Ramos (cell line): Measurements from ENCODE around the gene TMEM214.
"Not testable (repeated sequence)": the region's sequence is repeated elsewhere in the genome, so short reads cannot be mapped to it uniquely, and the experiment has no call there.

Source experiments
- in situ Hi-C: fragments of 300-500 bp; cut with MboI; formaldehyde crosslinking; loops from one replicate; pipeline ENCODE4 v1.14.3; 2022; ENCODE audit warnings: low sequenced_read_pairs; ENCODE audit not compliant: unreplicated experiment

Gene TMEM214

GRCh38 chr2:27065128-27065527, 32.4 kb downstream of the TMEM214 start:
- in situ Hi-C loops = no loop called here

GRCh38 chr2:27067385-27067784, 34.6 kb downstream of the TMEM214 start:
- in situ Hi-C loops = no loop called here

GRCh38 chr2:27069436-27069835, 36.7 kb downstream of the TMEM214 start:
- in situ Hi-C loops = no loop called here

GRCh38 chr2:27069961-27070618, 37.3 kb downstream of the TMEM214 start:
- in situ Hi-C loops = no loop called here

DNA sequence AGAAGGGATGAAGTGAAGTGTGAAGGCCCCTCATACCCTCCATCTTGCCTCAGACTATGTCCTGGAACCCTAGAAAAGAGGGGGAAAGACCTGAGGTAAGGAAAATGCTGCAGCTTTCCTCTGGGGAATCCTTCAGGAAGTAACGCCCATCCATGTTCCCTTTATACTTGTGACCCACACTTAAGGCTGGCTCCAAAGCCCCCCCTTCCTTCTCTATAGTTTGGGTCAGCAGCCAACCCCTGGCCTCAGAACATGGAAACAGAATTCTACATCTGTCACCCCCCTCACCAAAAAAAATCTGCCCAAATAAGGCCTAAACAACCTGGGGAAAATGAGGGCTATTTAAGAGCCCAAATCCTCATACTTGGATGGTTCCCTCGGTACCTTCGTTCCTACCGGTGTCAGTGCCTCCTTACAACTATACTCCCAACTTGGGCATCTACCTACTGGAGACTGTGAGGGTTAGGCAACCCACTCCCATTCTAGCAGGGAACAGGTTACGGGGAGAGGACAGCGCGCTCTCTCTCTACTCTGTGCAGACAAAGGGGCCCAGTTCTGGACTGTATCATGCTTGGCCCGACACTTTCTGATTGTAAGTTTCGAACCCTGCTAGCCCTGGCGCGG, 38.0 kb downstream of the TMEM214 start:
- in situ Hi-C loops = no loop called here

GRCh38 chr2:27071277-27071989, 38.7 kb downstream of the TMEM214 start, which contains the start of gene OST4:
Gene OST4 (minus strand): TSS chr2:27071654.
- in situ Hi-C loops = no loop called here

DNA sequence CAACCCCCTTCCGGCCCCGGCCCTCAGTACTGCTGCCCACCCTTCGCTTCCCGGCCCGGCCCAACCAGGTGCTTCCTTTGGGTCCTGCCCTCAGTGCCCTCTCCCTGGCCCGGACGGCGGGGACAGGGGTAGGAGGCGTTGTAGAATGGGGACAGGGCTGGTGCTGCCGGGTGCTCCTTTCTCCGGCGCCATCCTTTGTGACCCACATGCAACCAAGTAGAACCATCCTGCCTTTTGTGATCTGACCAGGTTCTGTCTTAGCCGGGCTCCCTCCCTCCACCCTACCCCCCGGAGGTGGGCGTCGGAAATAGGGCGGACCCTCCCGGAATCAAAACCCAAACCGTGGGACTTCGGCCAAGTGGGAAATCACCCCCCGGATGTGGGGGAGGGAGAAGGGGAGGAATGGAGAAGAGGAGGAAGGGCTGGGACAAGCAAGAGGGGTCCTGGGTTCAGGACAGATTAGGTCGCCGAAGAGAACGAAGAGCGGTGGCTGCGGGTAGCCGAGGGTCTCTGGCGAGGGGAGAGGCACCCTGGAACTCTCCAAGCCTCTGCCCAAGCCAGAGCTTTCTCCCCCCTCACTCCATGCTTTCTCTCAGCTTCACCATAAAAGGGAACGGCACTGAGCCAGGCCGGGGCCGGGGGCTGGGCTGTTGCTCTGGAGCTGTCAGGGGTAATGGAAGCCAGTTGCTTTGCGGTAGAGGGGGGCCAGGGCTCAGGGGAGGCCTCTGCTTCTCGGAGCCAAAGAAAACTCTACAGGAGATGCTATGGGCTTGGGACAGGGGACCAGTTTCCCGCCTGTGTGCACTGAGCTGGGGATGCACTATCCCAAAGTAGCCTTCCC, 39.4 kb downstream of the TMEM214 start:
- in situ Hi-C loops = no loop called here

GRCh38 chr2:27072920-27073319, 40.2 kb downstream of the TMEM214 start:
- in situ Hi-C loops = no loop called here

GRCh38 chr2:27073782-27074181, 41.0 kb downstream of the TMEM214 start:
- in situ Hi-C loops = no loop called here

- in situ Hi-C loops = no loop called here
Measured at GRCh38 chr2:27074738-27075565, 42.2 kb downstream of the TMEM214 start.

DNA sequence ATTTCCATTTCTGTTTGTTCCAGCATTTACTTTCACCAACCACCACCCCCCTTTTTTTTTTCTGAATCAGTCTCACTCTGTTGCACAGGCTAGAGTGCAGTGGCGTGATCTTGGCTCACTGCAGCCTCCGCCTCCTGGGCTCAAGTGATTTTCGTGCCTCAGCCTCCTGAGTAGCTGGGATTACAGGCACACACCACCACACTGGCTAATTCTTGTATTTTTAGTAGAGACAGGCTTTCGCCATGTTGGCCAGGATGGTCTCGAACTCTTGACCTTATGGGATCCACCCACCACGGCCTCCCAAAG, 42.8 kb downstream of the TMEM214 start:
- in situ Hi-C loops = not testable (repeated sequence)

DNA sequence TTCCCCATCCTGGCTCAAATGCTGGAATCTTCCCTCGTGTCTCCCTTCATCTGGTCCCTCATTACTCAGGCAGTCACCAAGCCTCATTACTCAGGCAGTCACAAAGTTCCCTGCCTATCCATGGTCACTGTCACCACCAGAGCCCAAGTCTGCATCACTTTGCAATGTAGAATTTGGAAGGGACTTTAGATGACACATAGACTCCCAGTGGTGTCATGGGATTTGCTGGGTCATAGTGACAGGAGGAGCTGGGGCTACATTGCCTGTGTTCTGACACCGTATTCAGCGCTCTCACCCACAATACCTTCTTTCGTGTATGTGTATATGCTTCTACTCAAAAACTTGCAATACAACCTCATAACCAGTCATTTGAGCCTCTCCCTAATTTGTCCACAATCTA, 43.6 kb downstream of the TMEM214 start:
- in situ Hi-C loops = no loop called here

DNA sequence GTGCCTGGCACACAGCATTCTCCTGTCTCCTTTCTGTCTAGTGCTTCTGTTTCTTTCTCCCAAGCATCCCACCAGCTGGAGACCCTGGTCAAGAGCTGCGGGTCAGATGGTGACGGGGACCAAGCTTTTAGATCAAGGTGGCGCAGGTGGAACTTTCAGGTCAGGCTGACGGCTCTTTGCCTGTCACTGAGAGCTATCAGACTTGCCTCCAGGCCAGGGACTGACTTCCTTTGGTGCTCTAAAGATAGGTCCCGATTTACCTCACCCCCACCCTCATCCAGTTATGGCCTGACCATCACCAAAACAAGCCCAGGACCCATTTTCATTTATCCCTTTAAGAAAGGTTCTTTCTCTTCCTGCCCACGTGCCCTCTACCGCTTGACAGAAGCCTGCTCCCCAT, 44.5 kb downstream of the TMEM214 start:
- in situ Hi-C loops = no loop called here

DNA sequence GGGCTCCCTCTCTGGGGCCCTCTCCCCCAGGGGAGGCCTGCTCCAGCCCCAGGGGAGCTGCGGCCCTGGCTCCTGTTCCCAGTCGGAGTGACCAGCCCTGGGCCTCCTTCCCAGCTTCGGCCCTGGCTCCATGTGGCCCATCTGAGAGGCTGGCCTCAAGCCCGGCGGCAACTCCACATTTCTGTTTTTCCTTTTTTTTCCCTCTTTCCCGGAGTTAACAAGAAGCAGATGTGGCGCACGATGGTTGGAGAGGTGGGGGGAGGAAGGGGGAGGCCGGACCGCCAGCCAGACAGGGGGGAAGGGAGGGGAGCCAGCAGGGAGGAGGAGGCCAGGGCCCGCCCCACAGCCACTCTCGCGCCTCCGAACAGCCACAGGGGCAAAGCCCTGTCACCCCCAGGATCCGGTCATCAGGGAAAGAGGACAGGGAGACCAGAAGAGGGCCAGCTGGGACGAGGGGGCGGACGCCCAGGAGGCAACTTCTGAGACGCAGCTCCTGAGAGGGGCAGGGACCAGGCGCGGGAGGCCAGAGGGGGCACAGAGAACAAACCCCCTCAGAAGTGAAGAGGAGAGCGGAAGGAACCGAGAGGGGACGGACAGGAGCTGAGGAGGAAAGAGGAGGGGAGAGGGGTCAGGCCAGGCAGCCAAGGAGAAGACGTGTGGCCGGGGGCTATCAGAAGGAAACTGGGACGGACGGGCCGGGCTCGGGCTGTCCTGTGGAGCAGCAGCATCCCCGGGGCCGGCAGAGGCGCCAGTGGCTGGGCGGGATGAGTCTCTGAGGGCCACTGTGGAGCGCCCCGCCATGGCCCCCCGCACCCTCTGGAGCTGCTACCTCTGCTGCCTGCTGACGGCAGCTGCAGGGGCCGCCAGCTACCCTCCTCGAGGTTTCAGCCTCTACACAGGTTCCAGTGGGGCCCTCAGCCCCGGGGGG, 45.8 kb downstream of the TMEM214 start, which contains the start of gene EMILIN1:
TSS of gene EMILIN1 (plus strand) at position 349 of the 928 bp plus-strand sequence. CDS start at position 800, 451 bp downstream.
- in situ Hi-C loops = no loop called here

- in situ Hi-C loops = loop anchor here (10.0 kb wide), 1 partner anchor 115 kb away; no protein-coding TSS in a partner anchor
Measured at GRCh38 chr2:27079233-27080139, 46.7 kb downstream of the TMEM214 start.

DNA sequence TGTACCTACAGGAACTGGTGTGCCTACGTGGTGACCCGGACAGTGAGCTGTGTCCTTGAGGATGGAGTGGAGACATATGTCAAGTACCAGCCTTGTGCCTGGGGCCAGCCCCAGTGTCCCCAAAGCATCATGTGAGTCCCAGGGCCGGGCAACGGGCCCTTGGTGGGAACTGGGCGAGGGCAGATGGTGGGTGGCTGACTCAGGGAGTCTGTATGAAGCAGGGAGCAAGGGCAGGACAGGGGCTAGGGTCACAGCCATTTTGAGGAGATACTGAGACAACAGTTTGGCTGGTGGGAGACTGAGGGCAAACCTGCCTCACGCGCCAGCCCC, 47.3 kb downstream of the TMEM214 start:
- in situ Hi-C loops = loop anchor here (10.0 kb wide), 1 partner anchor 115 kb away; no protein-coding TSS in a partner anchor

DNA sequence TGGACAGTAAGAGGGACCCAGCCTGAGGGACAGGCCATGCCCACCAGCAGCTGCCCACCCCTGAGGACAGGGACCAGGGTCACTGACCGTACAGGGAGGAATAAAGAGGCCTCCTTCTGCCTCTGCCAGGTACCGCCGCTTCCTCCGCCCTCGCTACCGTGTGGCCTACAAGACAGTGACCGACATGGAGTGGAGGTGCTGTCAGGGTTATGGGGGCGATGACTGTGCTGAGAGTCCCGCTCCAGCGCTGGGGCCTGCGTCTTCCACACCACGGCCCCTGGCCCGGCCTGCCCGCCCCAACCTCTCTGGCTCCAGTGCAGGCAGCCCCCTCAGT, 47.8 kb downstream of the TMEM214 start:
- in situ Hi-C loops = loop anchor here (10.0 kb wide), 1 partner anchor 116 kb away; no protein-coding TSS in a partner anchor
